Peyer's patch (tissue), 4 donors: ENCODE data around the gene MGMT. TPM values are rescaled to one million over a fixed set of nuclear protein-coding genes. Genes with fewer than 3 reads are reported as not detected.

Experiments used
- DNase-seq, 3 donors: peaks; one replicate each; pipeline ENCODE4 v3.0.0-alpha.2; 2017 to 2019
- H3K27ac ChIP-seq, 4 donors: fragments of 200-600 bp; sonication (generic); one replicate each; pipeline ENCODE4 v1.5.1; 2016 to 2019
- H3K27me3 ChIP-seq, 2 donors: fragments of 200-600 bp; sonication (generic); one replicate each; pipeline ENCODE4 v1.5.1; 2019
- H3K36me3 ChIP-seq, 3 donors: fragments of 200-600 bp; sonication (generic); one replicate each; pipeline ENCODE4 v1.5.1; 2016 to 2019
- H3K4me1 ChIP-seq, 4 donors: fragments of 200-600 bp; sonication (generic); one replicate each; pipeline ENCODE4 v1.5.1; 2016 to 2019
- H3K4me3 ChIP-seq, 4 donors: fragments of 200-600 bp; sonication (generic); 1 replicate in 3 of 4; 2 replicates in 1 of 4; pipeline ENCODE4 v1.5.1; 2016 to 2019; ENCODE audit warnings: mild to moderate bottlenecking in 1 of 4
- H3K9me3 ChIP-seq, 4 donors: fragments of 200-600 bp; sonication (generic); one replicate each; pipeline ENCODE4 v1.5.1; 2016 to 2019; ENCODE audit warnings: mild to moderate bottlenecking in 1 of 4
- POLR2A ChIP-seq, 2 donors: fragments of 450-650 bp; IDR thresholded peaks; one replicate each; pipeline ENCODE4 v1.5.1; 2017; ENCODE audit warnings: antibody characterized with exemption in 2 of 2, mild to moderate bottlenecking in 2 of 2, moderate library complexity in 2 of 2
- total RNA-seq, 4 donors: library from RNA; depleted of rRNA; stranded (reverse); fragments of >200 nt; gene quantifications; one replicate each; pipeline ENCODE4 v1.1.0, GENCODE V29; 2016
- TF ChIP-seq, protein P1 (sequence below), 6 experiments: fragments of 450-650 bp in 4 of 6; fragments of 200-600 bp in 2 of 6; sonication (generic) in 1 of 6; IDR thresholded peaks; one replicate each; pipeline ENCODE4 v1.5.1; 2017 to 2019; ENCODE audit warnings: antibody characterized with exemption in 6 of 6, mild to moderate bottlenecking in 3 of 6, moderate library complexity in 1 of 6

Gene MGMT
- total RNA-seq, 4 donors from 2014 or later: 24.5 to 43.7 (median 35.3) TPM

DNA sequence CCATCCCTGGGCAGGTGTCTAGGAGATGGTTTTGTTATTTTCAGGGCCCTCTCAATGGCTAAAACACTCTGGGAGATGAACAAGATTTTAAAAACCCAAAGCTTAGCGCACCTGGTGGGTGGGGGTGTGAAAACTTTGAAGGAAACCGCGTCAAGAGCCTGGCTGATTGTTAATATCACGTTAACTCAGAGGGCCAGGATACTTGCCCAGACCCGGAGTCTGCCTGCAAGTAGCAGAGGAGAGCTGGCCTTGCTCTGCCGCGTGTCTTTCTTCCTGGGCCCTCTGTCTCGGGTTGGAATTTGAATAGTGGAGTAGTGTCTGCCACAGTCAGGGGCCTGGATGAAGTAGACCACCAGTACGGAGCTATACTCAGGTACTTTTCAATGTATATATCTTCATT lies 1.1 kb downstream of the MGMT start:
- no peak for DNase-seq
- no peaks in the 10 kb centered on the region for H3K27me3 ChIP-seq
- H3K9me3 ChIP-seq: no peaks in the 10 kb centered on the region
- H3K4me1 ChIP-seq: peaks cover 0 to 4% (median 2%) of the 10 kb centered on the region in 4 donors
- H3K36me3 ChIP-seq: no peaks in the 10 kb centered on the region
- H3K4me3 ChIP-seq: no peak overlapping the region
- peak overlapping the region in 2 of 4 donors; percentile 82 to 88 for H3K27ac ChIP-seq
- TF ChIP-seq, protein P1, sequence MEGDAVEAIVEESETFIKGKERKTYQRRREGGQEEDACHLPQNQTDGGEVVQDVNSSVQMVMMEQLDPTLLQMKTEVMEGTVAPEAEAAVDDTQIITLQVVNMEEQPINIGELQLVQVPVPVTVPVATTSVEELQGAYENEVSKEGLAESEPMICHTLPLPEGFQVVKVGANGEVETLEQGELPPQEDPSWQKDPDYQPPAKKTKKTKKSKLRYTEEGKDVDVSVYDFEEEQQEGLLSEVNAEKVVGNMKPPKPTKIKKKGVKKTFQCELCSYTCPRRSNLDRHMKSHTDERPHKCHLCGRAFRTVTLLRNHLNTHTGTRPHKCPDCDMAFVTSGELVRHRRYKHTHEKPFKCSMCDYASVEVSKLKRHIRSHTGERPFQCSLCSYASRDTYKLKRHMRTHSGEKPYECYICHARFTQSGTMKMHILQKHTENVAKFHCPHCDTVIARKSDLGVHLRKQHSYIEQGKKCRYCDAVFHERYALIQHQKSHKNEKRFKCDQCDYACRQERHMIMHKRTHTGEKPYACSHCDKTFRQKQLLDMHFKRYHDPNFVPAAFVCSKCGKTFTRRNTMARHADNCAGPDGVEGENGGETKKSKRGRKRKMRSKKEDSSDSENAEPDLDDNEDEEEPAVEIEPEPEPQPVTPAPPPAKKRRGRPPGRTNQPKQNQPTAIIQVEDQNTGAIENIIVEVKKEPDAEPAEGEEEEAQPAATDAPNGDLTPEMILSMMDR (IDR thresholded peaks at IDR 0.05): no peak
- no peak for TF ChIP-seq POLR2A (IDR thresholded peaks at IDR 0.05)

DNA sequence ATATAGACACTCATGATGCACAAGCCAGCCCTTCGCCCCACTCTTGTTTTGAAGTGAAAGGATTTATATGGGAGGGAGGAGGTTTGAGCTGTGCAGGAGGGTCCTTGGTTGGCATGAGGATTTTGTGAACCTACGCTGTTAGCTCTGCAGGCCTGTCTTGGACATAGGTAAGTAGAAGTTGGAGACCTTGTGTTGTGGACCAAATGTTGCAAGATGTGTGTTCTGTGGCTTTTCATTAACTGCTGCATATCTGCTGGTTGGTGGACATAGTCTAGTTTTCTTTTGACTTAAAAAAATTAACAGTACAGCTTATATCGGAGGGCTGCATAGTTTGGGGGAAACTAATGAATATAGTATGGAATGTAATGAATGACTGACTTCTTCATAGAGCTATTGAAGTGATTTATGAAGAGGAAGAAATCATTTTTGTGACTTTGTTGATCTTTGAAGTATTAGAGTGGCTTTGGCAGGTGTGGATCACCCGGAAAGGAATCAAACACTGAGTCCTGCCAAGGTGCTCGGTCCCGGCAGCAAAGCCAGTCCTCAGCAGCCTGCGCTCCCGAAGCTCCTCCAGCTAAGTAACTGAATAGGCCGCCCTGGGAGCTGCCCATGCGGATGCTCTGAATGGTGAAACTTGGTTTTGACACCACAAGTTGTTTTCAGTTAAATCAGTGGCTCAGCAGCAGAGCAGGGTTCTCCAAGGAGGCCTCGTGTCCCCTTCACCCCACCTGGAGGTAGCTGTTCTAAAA lies 3.2 kb downstream of the MGMT start:
- Histone ChIP-seq H3K9me3 (no peaks in the 10 kb centered on the region), H3K27me3 (no peaks in the 10 kb centered on the region), H3K36me3 (no peaks in the 10 kb centered on the region), H3K27ac (no peak overlapping the region), H3K4me3 (no peak overlapping the region), H3K4me1 (peaks cover 0 to 4% (median 2%) of the 10 kb centered on the region in 4 donors)
- no peak for TF ChIP-seq POLR2A (IDR thresholded peaks at IDR 0.05)
- TF ChIP-seq, protein P1 (IDR thresholded peaks at IDR 0.05): no peak
- no peak for DNase-seq

DNA sequence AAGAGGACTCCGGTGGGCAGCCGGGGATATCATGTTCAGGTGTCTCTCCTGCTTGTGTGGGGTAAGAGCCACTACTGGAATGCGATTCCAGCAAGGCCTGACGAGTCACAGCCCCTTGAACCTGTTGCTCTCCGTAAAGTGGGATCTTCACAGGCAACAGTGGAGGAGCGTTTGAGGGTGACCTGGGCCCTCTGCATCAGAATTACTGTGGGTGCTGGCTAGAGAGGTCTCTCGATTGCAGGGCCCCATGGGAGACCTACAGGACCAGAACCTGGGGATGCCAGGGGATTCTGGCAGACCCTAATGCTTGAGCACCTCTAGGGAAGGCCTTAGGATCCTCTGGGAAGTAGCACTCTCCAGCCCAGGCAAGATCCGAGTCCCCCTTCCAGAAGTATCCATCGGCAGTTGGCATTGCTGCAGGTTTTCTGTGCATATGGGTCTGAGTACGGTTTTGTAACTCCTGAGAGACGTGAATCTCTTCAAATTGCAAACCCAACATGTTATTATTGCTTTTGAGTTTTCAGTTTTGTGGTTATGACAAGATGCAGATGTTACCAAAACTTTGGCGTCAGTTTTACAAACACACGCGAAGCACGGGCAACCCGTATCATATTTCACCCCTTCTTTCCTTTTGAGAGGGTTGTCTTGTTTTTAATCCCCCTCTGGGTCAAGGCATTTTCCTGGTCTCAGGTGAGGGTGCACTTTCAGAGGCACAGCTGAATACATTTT lies 4.6 kb downstream of the MGMT start:
- Histone ChIP-seq H3K27ac (no peak overlapping the region), H3K4me3 (no peak overlapping the region), H3K4me1 (peaks cover 0 to under 1% (median 0%) of the 10 kb centered on the region in 4 donors), H3K36me3 (no peaks in the 10 kb centered on the region), H3K9me3 (no peaks in the 10 kb centered on the region), H3K27me3 (no peaks in the 10 kb centered on the region)
- no peak for DNase-seq
- no peak for TF ChIP-seq POLR2A (IDR thresholded peaks at IDR 0.05)
- TF ChIP-seq, protein P1 (IDR thresholded peaks at IDR 0.05): no peak

DNA sequence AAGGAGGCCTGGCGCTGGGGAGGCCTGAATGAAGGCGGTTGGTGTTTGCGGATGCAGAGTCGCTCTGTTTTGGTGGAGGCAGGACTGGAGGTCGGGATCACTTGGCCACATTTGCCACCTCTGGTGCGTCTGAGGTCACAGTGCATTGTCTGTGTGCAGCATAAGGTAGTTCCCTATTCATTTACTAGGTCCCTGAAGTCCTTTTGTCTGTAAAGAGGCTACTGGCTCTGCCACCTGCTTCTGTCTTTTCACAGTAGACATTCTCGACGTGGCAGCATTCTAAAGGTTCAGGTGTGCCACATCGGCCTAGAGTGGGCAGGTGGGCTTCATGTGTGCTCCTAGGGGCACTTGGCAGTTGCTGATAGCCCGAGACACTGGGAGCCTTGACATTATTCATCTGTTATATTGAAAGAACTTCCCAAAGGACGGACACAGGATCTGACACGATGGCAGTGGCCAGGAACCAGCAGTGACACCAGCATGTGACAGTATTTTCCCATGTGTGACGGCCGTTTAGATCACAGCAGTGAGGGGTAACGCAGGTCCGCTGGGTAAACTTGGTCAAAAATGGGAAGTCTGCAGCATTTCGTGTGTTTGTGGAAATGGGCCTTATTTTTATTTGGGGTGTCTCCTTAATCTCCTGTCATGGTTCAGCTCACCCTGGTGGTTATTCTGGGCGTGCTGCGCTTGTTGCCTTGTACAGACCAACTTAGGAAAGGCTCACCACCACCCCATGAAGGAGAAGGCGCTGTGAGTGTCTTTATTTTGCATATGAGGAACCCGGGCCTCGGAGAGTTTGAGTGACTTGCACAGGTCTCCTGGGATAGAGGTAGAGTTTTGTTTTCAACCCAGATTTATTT lies 5.9 kb downstream of the MGMT start:
- peak overlapping the region in 1 of 4 donors; percentile 60 for H3K27ac ChIP-seq
- no peak for TF ChIP-seq POLR2A (IDR thresholded peaks at IDR 0.05)
- TF ChIP-seq, protein P1 (IDR thresholded peaks at IDR 0.05): no peak
- DNase-seq: peak in 2 of 3 donors; percentile 60 to 65
- H3K27me3 ChIP-seq: no peaks in the 10 kb centered on the region
- H3K4me3 ChIP-seq: no peak overlapping the region
- no peaks in the 10 kb centered on the region for H3K9me3 ChIP-seq
- no peaks in the 10 kb centered on the region for H3K4me1 ChIP-seq
- no peaks in the 10 kb centered on the region for H3K36me3 ChIP-seq

DNA sequence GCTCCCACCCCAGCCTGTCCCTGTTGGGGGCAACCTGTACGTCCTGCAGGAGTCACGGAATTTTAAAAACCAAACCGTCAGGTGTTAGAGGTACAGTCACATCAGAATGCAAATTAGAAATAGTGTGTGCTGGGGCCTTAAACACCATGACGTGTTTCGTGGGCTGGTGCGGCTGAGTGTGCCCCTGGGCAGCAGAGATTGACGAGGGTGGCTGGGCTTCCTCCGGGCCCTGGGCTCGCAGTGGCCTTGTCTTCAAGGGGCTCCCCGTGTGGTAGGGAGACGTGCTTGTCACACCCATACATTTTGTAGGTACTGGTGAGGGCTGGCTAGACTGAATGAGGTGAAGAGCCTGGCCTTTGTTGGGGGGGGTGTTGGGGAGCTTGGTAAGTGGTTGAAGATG lies 7.6 kb downstream of the MGMT start:
- H3K9me3 ChIP-seq: no peaks in the 10 kb centered on the region
- TF ChIP-seq POLR2A (IDR thresholded peaks at IDR 0.05): no peak
- TF ChIP-seq, protein P1 (IDR thresholded peaks at IDR 0.05): no peak
- DNase-seq: no peak
- H3K4me1 ChIP-seq: no peaks in the 10 kb centered on the region
- H3K36me3 ChIP-seq: no peaks in the 10 kb centered on the region
- H3K27ac ChIP-seq: peak overlapping the region in 1 of 4 donors; percentile 60
- H3K27me3 ChIP-seq: no peaks in the 10 kb centered on the region
- no peak overlapping the region for H3K4me3 ChIP-seq
